Measurements from ENCODE around the gene GASK1A. TPM values are rescaled to one million over a fixed set of nuclear protein-coding genes. Genes with fewer than 3 reads are reported as not detected.

GASK1A gene
- total RNA-seq, 4 donors from 2014 or later = 3.6 to 16.5 (median 7.9) TPM

- TF ChIP-seq CTCF (IDR thresholded peaks at IDR 0.05; ENCODE audit: low read depth) = no peak
These were observed 52.9 kb downstream of the GASK1A start for GRCh38 chr3:43031889-43032545.

- TF ChIP-seq CTCF (IDR thresholded peaks at IDR 0.05; ENCODE audit: low read depth) = no peak
These were observed 53.8 kb downstream of the GASK1A start for GRCh38 chr3:43032646-43033628.

- TF ChIP-seq CTCF (IDR thresholded peaks at IDR 0.05; ENCODE audit: low read depth) = no peak
These were observed 55.1 kb downstream of the GASK1A start for GRCh38 chr3:43034200-43034599.

- no peak for TF ChIP-seq CTCF (IDR thresholded peaks at IDR 0.05; ENCODE audit: low read depth)
These were observed 55.8 kb downstream of the GASK1A start for GRCh38 chr3:43034911-43035310.

- no peak for TF ChIP-seq CTCF (IDR thresholded peaks at IDR 0.05; ENCODE audit: low read depth)
These were observed 56.8 kb downstream of the GASK1A start for GRCh38 chr3:43035801-43036365.

GRCh38 chr3:43036621-43037423, 57.7 kb downstream of the GASK1A start:
- no peak for TF ChIP-seq CTCF (IDR thresholded peaks at IDR 0.05; ENCODE audit: low read depth)
